ENCODE results near the gene GPRASP1. TPM values are rescaled to one million over a fixed set of nuclear protein-coding genes. Genes with fewer than 3 reads are reported as not detected.
A peak's percentile ranks its signal among the peaks of the same experiment; 100 is the strongest.

Gene GPRASP1, protein sequence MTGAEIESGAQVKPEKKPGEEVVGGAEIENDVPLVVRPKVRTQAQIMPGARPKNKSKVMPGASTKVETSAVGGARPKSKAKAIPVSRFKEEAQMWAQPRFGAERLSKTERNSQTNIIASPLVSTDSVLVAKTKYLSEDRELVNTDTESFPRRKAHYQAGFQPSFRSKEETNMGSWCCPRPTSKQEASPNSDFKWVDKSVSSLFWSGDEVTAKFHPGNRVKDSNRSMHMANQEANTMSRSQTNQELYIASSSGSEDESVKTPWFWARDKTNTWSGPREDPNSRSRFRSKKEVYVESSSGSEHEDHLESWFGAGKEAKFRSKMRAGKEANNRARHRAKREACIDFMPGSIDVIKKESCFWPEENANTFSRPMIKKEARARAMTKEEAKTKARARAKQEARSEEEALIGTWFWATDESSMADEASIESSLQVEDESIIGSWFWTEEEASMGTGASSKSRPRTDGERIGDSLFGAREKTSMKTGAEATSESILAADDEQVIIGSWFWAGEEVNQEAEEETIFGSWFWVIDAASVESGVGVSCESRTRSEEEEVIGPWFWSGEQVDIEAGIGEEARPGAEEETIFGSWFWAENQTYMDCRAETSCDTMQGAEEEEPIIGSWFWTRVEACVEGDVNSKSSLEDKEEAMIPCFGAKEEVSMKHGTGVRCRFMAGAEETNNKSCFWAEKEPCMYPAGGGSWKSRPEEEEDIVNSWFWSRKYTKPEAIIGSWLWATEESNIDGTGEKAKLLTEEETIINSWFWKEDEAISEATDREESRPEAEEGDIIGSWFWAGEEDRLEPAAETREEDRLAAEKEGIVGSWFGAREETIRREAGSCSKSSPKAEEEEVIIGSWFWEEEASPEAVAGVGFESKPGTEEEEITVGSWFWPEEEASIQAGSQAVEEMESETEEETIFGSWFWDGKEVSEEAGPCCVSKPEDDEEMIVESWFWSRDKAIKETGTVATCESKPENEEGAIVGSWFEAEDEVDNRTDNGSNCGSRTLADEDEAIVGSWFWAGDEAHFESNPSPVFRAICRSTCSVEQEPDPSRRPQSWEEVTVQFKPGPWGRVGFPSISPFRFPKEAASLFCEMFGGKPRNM (N-terminal part only)
- polyA plus RNA-seq (2013) = 11.6 TPM

DNA sequence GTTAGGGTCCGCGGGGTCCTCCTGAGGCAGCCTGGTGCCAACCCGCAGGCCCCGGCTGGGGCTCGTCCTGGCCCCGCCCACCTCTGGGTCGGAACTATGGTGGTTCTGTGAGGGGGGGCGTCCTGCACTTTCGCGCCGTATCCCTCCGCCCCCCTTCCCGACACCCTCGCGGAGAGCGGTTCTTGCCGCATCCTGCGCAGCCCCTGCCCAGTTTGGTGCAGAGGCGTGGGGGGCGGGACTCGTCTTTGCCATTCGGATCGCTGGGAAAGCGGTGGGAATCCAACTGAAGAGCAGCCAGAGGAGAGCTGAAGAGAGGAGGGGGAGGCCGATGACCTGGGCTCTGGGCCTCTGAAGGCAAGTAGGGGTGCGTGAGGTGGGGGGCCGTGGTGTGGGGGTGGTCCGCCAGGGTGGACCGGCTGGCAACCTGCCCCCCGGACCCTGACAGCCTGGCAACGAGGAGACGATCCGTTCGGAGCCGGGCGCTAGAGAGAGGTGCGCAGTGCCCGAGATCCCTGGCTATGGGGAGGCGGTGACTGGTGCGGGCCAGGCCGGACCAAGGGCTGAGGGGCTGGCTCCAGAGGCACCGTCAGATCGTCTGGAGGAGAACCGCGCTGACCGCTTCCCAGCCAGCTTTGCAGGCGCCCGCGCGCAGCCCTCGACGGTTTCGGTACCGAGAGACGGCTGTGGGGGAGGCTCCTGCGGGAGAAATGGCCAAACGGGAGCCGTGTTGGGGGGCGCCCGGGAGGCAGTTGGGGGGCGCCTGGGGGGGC, at the start of gene GPRASP1:
GPRASP1 (plus strand) TSS at position 242 of the 770 bp plus-strand sequence. CDS start 2,431 bp downstream, outside the sequence.
- peak; percentile 57 to 75 (median 65) for DNase-seq

GRCh38 chrX:102604327-102604726, 47.0 kb upstream of the GPRASP1 start:
- no peaks in the 10 kb centered on the region for H3K27me3 ChIP-seq (replicated peaks in 2 of 5; ENCODE audit: control insufficient read depth in 4 of 5, insufficient read depth in 5 of 5, low read length in 4 of 5)
- H3K36me3 ChIP-seq (ENCODE audit: control insufficient read depth in 4 of 4, insufficient read depth in 4 of 4, low read length in 3 of 4) = peaks cover 0 to 17% (median 4%) of the 10 kb centered on the region in 4 experiments
- H3K9me3 ChIP-seq (ENCODE audit: control extremely low read depth in 1 of 5, control insufficient read depth in 4 of 5, insufficient read depth in 2 of 5, low read depth in 1 of 5, low read length in 4 of 5) = peaks cover 0 to 3% (median 0%) of the 10 kb centered on the region in 5 experiments
- no CpG with 5 or more reads among the region's 1 CpG for WGBS (ENCODE audit: insufficient coverage)
- POLR2A ChIA-PET = no interaction called here
- no peak overlapping the region for H3K4me3 ChIP-seq (ENCODE audit: control insufficient read depth in 1 of 7, extremely low read depth in 1 of 7, insufficient read depth in 4 of 7, low read depth in 2 of 7, low read length in 6 of 7)
- H3K27ac ChIP-seq (ENCODE audit: insufficient read depth in 1 of 2, low read depth in 1 of 2, low read length in 2 of 2, poor library complexity in 1 of 2, severe bottlenecking in 2 of 2) = no peak overlapping the region
- peaks cover 0 to 8% (median 0%) of the 10 kb centered on the region in 4 experiments for H3K4me1 ChIP-seq (ENCODE audit: control extremely low read depth in 1 of 4, control insufficient read depth in 4 of 4, insufficient read depth in 4 of 4, low read length in 3 of 4)
- no peak for DNase-seq
- CTCF ChIA-PET = interaction anchor here (1.2 kb wide), 1 partner anchor 44 kb away, joined by 3 read pairs; no protein-coding TSS in a partner anchor

More for the DNA sequence above, at the start of gene GPRASP1:
- ChIA-PET POLR2A (interaction anchor here (0.6 kb wide), 1 partner anchor 51 kb away, joined by 3 read pairs; no protein-coding TSS in a partner anchor), CTCF (no interaction called here)
- peak within 1 kb of the TSS; percentile 53 to 77 (median 58) for H3K4me3 ChIP-seq (ENCODE audit: control insufficient read depth in 1 of 7, extremely low read depth in 1 of 7, insufficient read depth in 4 of 7, low read depth in 2 of 7, low read length in 6 of 7)
- no peak within 1 kb of the TSS for H3K27ac ChIP-seq (ENCODE audit: insufficient read depth in 1 of 2, low read depth in 1 of 2, low read length in 2 of 2, poor library complexity in 1 of 2, severe bottlenecking in 2 of 2)
- H3K36me3 ChIP-seq (ENCODE audit: control insufficient read depth in 4 of 4, insufficient read depth in 4 of 4, low read length in 3 of 4) = no peaks in the 10 kb centered on the region
- H3K9me3 ChIP-seq (ENCODE audit: control extremely low read depth in 1 of 5, control insufficient read depth in 4 of 5, insufficient read depth in 2 of 5, low read depth in 1 of 5, low read length in 4 of 5) = no peaks in the 10 kb centered on the region
- peaks cover 0 to 6% (median 3%) of the 10 kb centered on the region in 4 experiments for H3K4me1 ChIP-seq (ENCODE audit: control extremely low read depth in 1 of 4, control insufficient read depth in 4 of 4, insufficient read depth in 4 of 4, low read length in 3 of 4)
- no peaks in the 10 kb centered on the region for H3K27me3 ChIP-seq (replicated peaks in 2 of 5; ENCODE audit: control insufficient read depth in 4 of 5, insufficient read depth in 5 of 5, low read length in 4 of 5)
- 36% methylated on average over 46 of the region's 61 CpGs for WGBS (ENCODE audit: insufficient coverage)

GRCh38 chrX:102606115-102606514, 45.2 kb upstream of the GPRASP1 start:
- POLR2A ChIA-PET = no interaction called here
- WGBS (ENCODE audit: insufficient coverage) = no CpG with 5 or more reads among the region's 1 CpG
- H3K9me3 ChIP-seq (ENCODE audit: control extremely low read depth in 1 of 5, control insufficient read depth in 4 of 5, insufficient read depth in 2 of 5, low read depth in 1 of 5, low read length in 4 of 5) = no peaks in the 10 kb centered on the region

DNA sequence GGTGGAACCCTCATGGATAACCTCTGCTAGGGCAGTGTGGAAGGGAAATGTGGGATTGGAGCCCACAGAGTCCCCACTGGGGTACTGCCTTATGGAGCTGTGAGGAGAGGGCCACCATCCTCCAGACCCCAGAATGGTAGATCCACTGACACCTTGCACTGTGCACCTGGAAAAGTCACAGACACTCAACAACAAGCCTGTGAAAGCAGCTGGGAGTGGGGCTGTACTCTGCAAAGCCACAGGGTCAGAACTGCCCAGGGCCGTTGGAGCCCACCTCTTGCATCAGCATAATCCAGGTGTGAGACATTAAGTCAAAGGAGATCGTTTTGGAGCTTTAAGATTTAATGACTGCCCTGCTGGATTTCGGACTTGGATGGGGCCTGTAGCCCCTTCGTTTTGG, 40.4 kb upstream of the GPRASP1 start:
- H3K27ac ChIP-seq (ENCODE audit: insufficient read depth in 1 of 2, low read depth in 1 of 2, low read length in 2 of 2, poor library complexity in 1 of 2, severe bottlenecking in 2 of 2) = no peak overlapping the region
- no peaks in the 10 kb centered on the region for H3K4me1 ChIP-seq (ENCODE audit: control extremely low read depth in 1 of 4, control insufficient read depth in 4 of 4, insufficient read depth in 4 of 4, low read length in 3 of 4)
- ChIA-PET CTCF (no interaction called here), POLR2A (no interaction called here)
- no peak overlapping the region for H3K4me3 ChIP-seq (ENCODE audit: control insufficient read depth in 1 of 7, extremely low read depth in 1 of 7, insufficient read depth in 4 of 7, low read depth in 2 of 7, low read length in 6 of 7)
- H3K36me3 ChIP-seq (ENCODE audit: control insufficient read depth in 4 of 4, insufficient read depth in 4 of 4, low read length in 3 of 4) = peaks cover 0 to 7% (median 1%) of the 10 kb centered on the region in 4 experiments
- DNase-seq = no peak
- peaks cover 0 to 1% (median 0%) of the 10 kb centered on the region in 5 experiments for H3K9me3 ChIP-seq (ENCODE audit: control extremely low read depth in 1 of 5, control insufficient read depth in 4 of 5, insufficient read depth in 2 of 5, low read depth in 1 of 5, low read length in 4 of 5)
- 79% methylated on average over 4 of the region's 4 CpGs for WGBS (ENCODE audit: insufficient coverage)
- H3K27me3 ChIP-seq (replicated peaks in 2 of 5; ENCODE audit: control insufficient read depth in 4 of 5, insufficient read depth in 5 of 5, low read length in 4 of 5) = no peaks in the 10 kb centered on the region

More at GRCh38 chrX:102606115-102606514, 45.2 kb upstream of the GPRASP1 start:
- H3K27me3 ChIP-seq (replicated peaks in 2 of 5; ENCODE audit: control insufficient read depth in 4 of 5, insufficient read depth in 5 of 5, low read length in 4 of 5) = no peaks in the 10 kb centered on the region
- no peak overlapping the region for H3K27ac ChIP-seq (ENCODE audit: insufficient read depth in 1 of 2, low read depth in 1 of 2, low read length in 2 of 2, poor library complexity in 1 of 2, severe bottlenecking in 2 of 2)
- CTCF ChIA-PET = no interaction called here
- H3K36me3 ChIP-seq (ENCODE audit: control insufficient read depth in 4 of 4, insufficient read depth in 4 of 4, low read length in 3 of 4) = peaks cover 0 to 20% (median 4%) of the 10 kb centered on the region in 4 experiments
- H3K4me3 ChIP-seq (ENCODE audit: control insufficient read depth in 1 of 7, extremely low read depth in 1 of 7, insufficient read depth in 4 of 7, low read depth in 2 of 7, low read length in 6 of 7) = no peak overlapping the region
- no peaks in the 10 kb centered on the region for H3K4me1 ChIP-seq (ENCODE audit: control extremely low read depth in 1 of 4, control insufficient read depth in 4 of 4, insufficient read depth in 4 of 4, low read length in 3 of 4)
- DNase-seq = no peak

DNA sequence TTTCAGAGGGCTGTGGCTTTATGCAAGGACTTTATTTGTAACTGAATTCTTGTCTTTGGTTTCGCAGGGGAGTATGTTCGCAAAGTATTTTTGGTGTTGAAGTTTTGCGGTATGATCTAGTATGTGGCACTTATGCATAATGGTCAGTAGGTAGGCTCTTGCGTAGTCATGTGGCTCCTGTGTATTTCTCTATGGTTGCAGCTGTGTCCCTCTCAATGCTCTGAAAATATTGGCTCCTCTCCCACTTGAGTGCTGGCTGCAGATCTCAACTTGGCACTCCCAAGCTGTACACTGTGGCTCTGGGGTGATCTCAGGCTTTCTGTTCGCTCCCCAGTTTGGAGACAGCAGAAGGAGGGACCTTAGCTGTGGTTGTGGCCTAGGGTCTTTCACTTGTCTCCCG, 27.2 kb upstream of the GPRASP1 start:
- POLR2A ChIA-PET = no interaction called here
- 92% methylated on average over 5 of the region's 6 CpGs for WGBS (ENCODE audit: insufficient coverage)
- Histone ChIP-seq H3K9me3 (ENCODE audit: control extremely low read depth in 1 of 5, control insufficient read depth in 4 of 5, insufficient read depth in 2 of 5, low read depth in 1 of 5, low read length in 4 of 5) (peaks cover 0 to 13% (median 6%) of the 10 kb centered on the region in 5 experiments), H3K4me1 (ENCODE audit: control extremely low read depth in 1 of 4, control insufficient read depth in 4 of 4, insufficient read depth in 4 of 4, low read length in 3 of 4) (no peaks in the 10 kb centered on the region), H3K27ac (ENCODE audit: insufficient read depth in 1 of 2, low read depth in 1 of 2, low read length in 2 of 2, poor library complexity in 1 of 2, severe bottlenecking in 2 of 2) (no peak overlapping the region), H3K36me3 (ENCODE audit: control insufficient read depth in 4 of 4, insufficient read depth in 4 of 4, low read length in 3 of 4) (peaks cover 0 to 11% (median 0%) of the 10 kb centered on the region in 4 experiments), H3K4me3 (ENCODE audit: control insufficient read depth in 1 of 7, extremely low read depth in 1 of 7, insufficient read depth in 4 of 7, low read depth in 2 of 7, low read length in 6 of 7) (no peak overlapping the region), H3K27me3 (replicated peaks in 2 of 5; ENCODE audit: control insufficient read depth in 4 of 5, insufficient read depth in 5 of 5, low read length in 4 of 5) (no peaks in the 10 kb centered on the region)
- CTCF ChIA-PET = no interaction called here
- no peak for DNase-seq

- DNase-seq = peak in 2 of 3 donors; percentile 9 to 13
- POLR2A ChIA-PET = no interaction called here
- H3K27ac ChIP-seq (ENCODE audit: insufficient read depth in 1 of 2, low read depth in 1 of 2, low read length in 2 of 2, poor library complexity in 1 of 2, severe bottlenecking in 2 of 2) = no peak overlapping the region
- no peaks in the 10 kb centered on the region for H3K27me3 ChIP-seq (replicated peaks in 2 of 5; ENCODE audit: control insufficient read depth in 4 of 5, insufficient read depth in 5 of 5, low read length in 4 of 5)
- no peak overlapping the region for H3K4me3 ChIP-seq (ENCODE audit: control insufficient read depth in 1 of 7, extremely low read depth in 1 of 7, insufficient read depth in 4 of 7, low read depth in 2 of 7, low read length in 6 of 7)
- H3K9me3 ChIP-seq (ENCODE audit: control extremely low read depth in 1 of 5, control insufficient read depth in 4 of 5, insufficient read depth in 2 of 5, low read depth in 1 of 5, low read length in 4 of 5) = peaks cover 0 to 5% (median 0%) of the 10 kb centered on the region in 5 experiments
- no peaks in the 10 kb centered on the region for H3K4me1 ChIP-seq (ENCODE audit: control extremely low read depth in 1 of 4, control insufficient read depth in 4 of 4, insufficient read depth in 4 of 4, low read length in 3 of 4)
- no CpG with 5 or more reads among the region's 1 CpG for WGBS (ENCODE audit: insufficient coverage)
- H3K36me3 ChIP-seq (ENCODE audit: control insufficient read depth in 4 of 4, insufficient read depth in 4 of 4, low read length in 3 of 4) = peaks cover 0 to 11% (median 0%) of the 10 kb centered on the region in 4 experiments
- CTCF ChIA-PET = no interaction called here
Observed at GRCh38 chrX:102627640-102628039, 23.6 kb upstream of the GPRASP1 start.
